Cardiac fibroblast (primary cell): ENCODE data around the gene TECPR2.

ENCODE experiments used
- DNase-seq, 2 donors: peaks; one replicate each; pipeline versions ENCODE4 v3.0.0 to v3.0.0-alpha.2; 2010; ENCODE audit warnings: low read depth in 2 of 2
- H3K4me3 ChIP-seq, 2 donors: replicated peaks in 1 of 2; 1 replicate in 1 of 2; 2 replicates in 1 of 2; pipeline ENCODE4 v1.5.1; 2011; ENCODE audit warnings: low read depth in 2 of 2, low read length in 2 of 2, mild to moderate bottlenecking in 2 of 2, moderate library complexity in 1 of 2
- CTCF ChIP-seq: IDR thresholded peaks from one replicate; pipeline ENCODE4 v1.5.1; 2011; ENCODE audit warnings: low read depth, mild to moderate bottlenecking, low read length, inconsistent platforms

TECPR2 gene

GRCh38 chr14:102510616-102511520 is 148.1 kb downstream of the TECPR2 start:
- DNase-seq: no peak
- H3K4me3 ChIP-seq: no peak overlapping the region
- no peak for TF ChIP-seq CTCF

GRCh38 chr14:102511538-102511937 is 148.8 kb downstream of the TECPR2 start:
- no peak for TF ChIP-seq CTCF
- H3K4me3 ChIP-seq: no peak overlapping the region
- no peak for DNase-seq

- no peak for TF ChIP-seq CTCF
- no peak for DNase-seq
- no peak overlapping the region for H3K4me3 ChIP-seq
Measured at GRCh38 chr14:102512793-102513300, 150.1 kb downstream of the TECPR2 start.

- no peak for TF ChIP-seq CTCF
Measured at GRCh38 chr14:102513899-102514772, 151.4 kb downstream of the TECPR2 start.

GRCh38 chr14:102514987-102515733 is 152.4 kb downstream of the TECPR2 start:
- DNase-seq: no peak
- H3K4me3 ChIP-seq: no peak overlapping the region
- no peak for TF ChIP-seq CTCF

More at GRCh38 chr14:102513899-102514772, 151.4 kb downstream of the TECPR2 start:
- no peak overlapping the region for H3K4me3 ChIP-seq
- no peak for DNase-seq
